ENCODE data around the gene FNTB.

DNA sequence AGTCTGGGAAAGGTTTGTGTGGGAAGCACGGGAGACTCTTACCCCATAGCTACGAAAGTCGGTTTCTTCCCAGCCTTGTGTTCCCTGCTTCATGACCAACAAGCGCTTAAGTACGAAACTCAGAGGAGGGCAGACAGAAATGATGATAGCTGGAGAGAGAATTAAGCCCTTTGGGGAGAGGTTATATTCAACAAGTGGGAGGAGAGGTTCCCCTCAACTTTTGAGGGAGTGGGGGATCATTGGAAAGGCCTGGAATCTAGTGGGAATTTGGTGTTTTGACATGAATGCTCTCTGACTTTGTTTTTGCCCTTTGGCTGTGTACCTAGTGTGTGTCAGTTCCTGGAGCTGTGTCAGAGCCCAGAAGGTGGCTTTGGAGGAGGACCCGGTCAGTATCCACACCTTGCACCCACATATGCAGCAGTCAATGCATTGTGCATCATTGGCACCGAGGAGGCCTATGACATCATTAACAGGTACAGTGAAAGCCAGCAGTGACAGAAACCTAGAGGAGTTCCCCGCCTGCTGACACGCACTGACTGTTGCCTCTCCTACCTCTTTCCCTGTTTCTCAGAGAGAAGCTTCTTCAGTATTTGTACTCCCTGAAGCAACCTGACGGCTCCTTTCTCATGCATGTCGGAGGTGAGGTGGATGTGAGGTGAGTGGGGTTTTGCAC, 40.6 kb downstream of the FNTB start:
- TF ChIP-seq, protein P1, sequence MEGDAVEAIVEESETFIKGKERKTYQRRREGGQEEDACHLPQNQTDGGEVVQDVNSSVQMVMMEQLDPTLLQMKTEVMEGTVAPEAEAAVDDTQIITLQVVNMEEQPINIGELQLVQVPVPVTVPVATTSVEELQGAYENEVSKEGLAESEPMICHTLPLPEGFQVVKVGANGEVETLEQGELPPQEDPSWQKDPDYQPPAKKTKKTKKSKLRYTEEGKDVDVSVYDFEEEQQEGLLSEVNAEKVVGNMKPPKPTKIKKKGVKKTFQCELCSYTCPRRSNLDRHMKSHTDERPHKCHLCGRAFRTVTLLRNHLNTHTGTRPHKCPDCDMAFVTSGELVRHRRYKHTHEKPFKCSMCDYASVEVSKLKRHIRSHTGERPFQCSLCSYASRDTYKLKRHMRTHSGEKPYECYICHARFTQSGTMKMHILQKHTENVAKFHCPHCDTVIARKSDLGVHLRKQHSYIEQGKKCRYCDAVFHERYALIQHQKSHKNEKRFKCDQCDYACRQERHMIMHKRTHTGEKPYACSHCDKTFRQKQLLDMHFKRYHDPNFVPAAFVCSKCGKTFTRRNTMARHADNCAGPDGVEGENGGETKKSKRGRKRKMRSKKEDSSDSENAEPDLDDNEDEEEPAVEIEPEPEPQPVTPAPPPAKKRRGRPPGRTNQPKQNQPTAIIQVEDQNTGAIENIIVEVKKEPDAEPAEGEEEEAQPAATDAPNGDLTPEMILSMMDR (IDR thresholded peaks at IDR 0.05; ENCODE audit: insufficient read depth, low read depth, low read length) = no peak
- no peak for TF ChIP-seq EZH2 (IDR thresholded peaks at IDR 0.05; ENCODE audit: insufficient read depth, low read length)

Measured in astrocyte (in vitro differentiated cells and primary cell).